GM12865 (cell line): ENCODE results near the gene TMEM53.

Experiments
- DNase-seq: peaks from one replicate; pipeline ENCODE4 v3.0.0; 2010; ENCODE audit warnings: low read depth
- H3K4me3 ChIP-seq: 2 replicates; pipeline ENCODE4 v1.5.1; 2011; ENCODE audit warnings: mild to moderate bottlenecking, low read depth, low read length, control low read depth
- CTCF ChIP-seq: IDR thresholded peaks from 2 replicates; pipeline ENCODE4 v1.5.1; 2011; ENCODE audit warnings: low read length, control low read depth, low read depth, inconsistent platforms; ENCODE audit not compliant: insufficient read depth; ENCODE audit errors: missing control alignments

The TMEM53 gene

DNA sequence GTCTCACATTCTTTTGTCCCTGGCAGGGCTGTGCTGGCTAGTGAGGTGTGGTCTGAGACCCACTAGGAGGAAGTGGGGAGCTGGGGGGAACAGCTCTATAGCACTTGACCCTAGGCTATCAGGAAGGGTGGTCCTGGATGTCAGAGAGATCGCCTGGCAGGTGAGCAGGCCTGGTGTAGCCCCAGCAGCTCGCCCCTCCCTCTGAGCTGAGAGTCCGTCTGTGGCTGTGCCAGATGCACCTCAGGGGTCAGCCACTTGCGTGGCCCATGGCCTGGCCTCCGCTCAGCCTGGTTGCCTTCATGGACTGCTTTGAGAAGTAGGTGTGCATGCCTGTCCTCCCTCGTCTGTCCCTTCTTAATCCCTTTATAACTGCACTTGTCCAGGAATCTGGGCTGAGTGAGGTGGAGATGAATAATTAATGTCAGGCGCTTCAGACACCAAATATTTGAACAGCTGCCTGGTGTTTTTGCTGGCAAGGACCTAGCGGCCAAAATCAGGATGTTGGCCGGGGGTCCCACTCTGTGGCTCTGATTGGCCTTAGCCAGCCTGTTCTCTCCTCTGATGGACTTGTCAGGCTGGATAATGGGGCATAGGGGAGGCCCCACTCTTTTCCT, 30.5 kb downstream of the TMEM53 start:
- no peak for DNase-seq
- TF ChIP-seq CTCF, result no peak
- no peak overlapping the region for H3K4me3 ChIP-seq

GRCh38 chr1:44642925-44643324, 31.4 kb downstream of the TMEM53 start:
- H3K4me3 ChIP-seq, result no peak overlapping the region
- no peak for TF ChIP-seq CTCF
- no peak for DNase-seq

DNA sequence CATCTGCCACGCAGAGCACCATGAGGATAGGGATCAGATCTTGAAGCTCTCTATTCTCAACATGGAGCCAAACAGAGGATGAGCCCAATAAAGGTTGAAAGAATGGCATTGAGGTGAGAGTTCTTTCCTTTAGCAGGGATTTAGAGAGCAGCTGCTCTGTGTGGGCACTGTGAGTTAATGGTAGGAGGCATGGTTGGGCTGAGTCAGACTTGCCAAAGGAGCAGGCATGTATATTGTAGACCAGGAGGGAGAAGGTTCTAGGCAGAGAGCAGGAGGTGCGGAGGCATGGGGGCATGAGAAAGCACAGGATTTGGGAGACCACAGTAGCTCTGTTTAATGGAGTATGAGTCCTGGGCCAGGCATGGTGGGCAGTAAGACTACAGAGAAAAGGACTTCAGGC, 32.0 kb downstream of the TMEM53 start:
- no peak for DNase-seq
- H3K4me3 ChIP-seq, result no peak overlapping the region
- TF ChIP-seq CTCF, result no peak

GRCh38 chr1:44641126-44642102, 32.9 kb downstream of the TMEM53 start:
- no peak for DNase-seq
- no peak overlapping the region for H3K4me3 ChIP-seq
- no peak for TF ChIP-seq CTCF

- TF ChIP-seq CTCF, result no peak
These were observed 34.0 kb downstream of the TMEM53 start for GRCh38 chr1:44640200-44640853.

GRCh38 chr1:44637702-44638411, 36.4 kb downstream of the TMEM53 start:
- no peak for DNase-seq

More at GRCh38 chr1:44640200-44640853, 34.0 kb downstream of the TMEM53 start:
- H3K4me3 ChIP-seq, result no peak overlapping the region
- no peak for DNase-seq

More at GRCh38 chr1:44637702-44638411, 36.4 kb downstream of the TMEM53 start:
- no peak for TF ChIP-seq CTCF
- no peak overlapping the region for H3K4me3 ChIP-seq
